GM18951 (cell line): ENCODE data around the gene IKBKE.
"Not testable (repeated sequence)": the region's sequence is repeated elsewhere in the genome, so short reads cannot be mapped to it uniquely, and the experiment has no call there.

Experiments used
- POLR2A ChIP-seq: IDR thresholded peaks from 4 replicates; pipeline ENCODE4 v1.6.1; 2011; ENCODE audit warnings: mild to moderate bottlenecking; ENCODE audit not compliant: insufficient read length, insufficient read depth; ENCODE audit errors: extremely low read depth
- in situ Hi-C: fragments of 300-500 bp; cut with MboI; formaldehyde crosslinking; loops from one replicate; pipeline ENCODE4 v1.12.0; 2022; ENCODE audit warnings: low sequenced_read_pairs, mixed read lengths, inconsistent platforms; ENCODE audit not compliant: unreplicated experiment

IKBKE gene

DNA sequence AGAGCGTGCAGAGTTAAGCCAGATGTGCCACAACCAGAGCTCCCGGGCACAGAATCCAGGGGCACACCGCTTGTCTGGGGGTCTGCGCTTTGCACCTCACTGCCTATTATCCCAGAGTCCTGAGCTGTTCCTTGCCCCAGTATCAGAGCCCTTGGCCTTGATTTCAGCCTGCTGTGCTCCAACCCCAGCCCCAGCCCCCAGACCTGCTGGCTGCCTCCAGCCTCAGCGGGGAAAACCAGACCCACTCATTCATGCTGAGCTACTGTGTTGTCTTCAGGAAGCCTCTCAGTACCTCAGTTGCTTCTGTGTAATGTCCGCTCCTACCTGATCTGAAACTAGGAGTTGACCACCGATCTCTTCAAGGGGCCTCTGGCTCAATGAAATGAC is 1.1 kb downstream of the IKBKE start:
- TF ChIP-seq POLR2A = no peak
- in situ Hi-C loops = no loop called here

DNA sequence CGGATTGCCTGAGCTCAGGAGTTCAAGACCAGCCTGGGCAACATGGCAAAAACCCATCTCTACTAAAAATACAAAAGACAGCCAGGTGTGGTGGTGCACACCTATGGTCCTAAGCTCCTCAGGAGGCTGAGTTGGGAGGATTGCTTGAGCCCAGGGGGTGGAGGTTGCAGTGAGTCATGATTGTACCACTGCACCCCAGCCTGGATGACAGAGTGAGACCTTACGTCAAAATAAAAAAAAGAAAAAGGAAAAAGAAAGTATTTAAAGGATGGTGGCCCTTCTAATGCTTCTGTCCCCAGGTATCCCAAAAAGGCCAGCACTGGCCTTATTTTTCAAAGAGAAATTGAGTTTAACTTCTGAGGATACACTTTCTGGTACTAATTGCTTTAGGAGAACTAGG is 1.7 kb downstream of the IKBKE start:
- in situ Hi-C loops = no loop called here
- no peak for TF ChIP-seq POLR2A

GRCh38 chr1:206472454-206472853 is 2.2 kb downstream of the IKBKE start:
- in situ Hi-C loops = no loop called here
- TF ChIP-seq POLR2A = no peak

DNA sequence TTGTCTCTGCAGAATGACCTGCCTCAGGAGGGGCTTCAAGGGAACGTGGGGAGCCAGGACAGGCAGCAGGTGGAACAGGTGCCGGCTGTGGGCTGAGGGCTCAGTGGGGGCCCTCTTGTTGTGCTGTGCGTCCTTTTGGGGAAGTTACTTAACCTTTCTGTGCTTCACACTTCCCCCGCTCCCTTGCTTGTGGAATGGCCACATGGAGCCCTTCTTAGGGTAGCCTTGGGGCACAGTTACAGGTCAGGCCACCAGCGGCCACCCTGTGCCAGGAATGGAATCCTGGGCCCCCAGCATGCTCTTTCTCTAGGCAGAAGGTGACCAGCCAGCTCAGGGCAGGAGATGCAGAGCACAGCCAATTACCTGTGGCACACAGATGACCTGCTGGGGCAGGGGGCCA is 2.6 kb downstream of the IKBKE start:
- no peak for TF ChIP-seq POLR2A
- in situ Hi-C loops = no loop called here

GRCh38 chr1:206476058-206476457 is 5.8 kb downstream of the IKBKE start:
- TF ChIP-seq POLR2A = no peak
- in situ Hi-C loops = no loop called here

GRCh38 chr1:206476591-206476990 is 6.3 kb downstream of the IKBKE start:
- in situ Hi-C loops = no loop called here
- TF ChIP-seq POLR2A = no peak

DNA sequence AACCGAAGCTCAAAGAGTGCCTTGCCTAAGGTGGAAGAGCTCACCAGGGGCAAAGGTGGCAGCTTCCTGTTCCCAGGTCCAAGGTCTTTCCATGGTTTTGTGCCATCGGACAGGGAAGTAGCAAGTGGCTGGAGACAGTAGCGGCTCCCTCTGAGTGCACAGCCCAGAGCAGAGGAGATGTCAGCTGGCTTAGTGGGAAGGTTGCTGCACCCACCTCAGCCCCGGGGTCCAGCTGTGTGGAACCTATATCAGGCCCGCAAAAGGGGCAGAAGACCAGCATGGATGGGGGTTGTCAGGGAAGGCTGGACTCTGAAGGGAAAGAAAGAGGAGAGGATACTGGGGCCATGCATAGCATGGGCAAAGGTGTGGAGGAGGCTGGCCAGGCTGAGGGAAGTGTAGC is 6.8 kb downstream of the IKBKE start:
- no peak for TF ChIP-seq POLR2A
- in situ Hi-C loops = no loop called here

- in situ Hi-C loops = no loop called here
Measured at GRCh38 chr1:206477581-206478380, 7.5 kb downstream of the IKBKE start.

GRCh38 chr1:206478746-206479145 is 8.5 kb downstream of the IKBKE start:
- no peak for TF ChIP-seq POLR2A
- in situ Hi-C loops = no loop called here

More at GRCh38 chr1:206477581-206478380, 7.5 kb downstream of the IKBKE start:
- no peak for TF ChIP-seq POLR2A

GRCh38 chr1:206479183-206480125 is 9.2 kb downstream of the IKBKE start:
- TF ChIP-seq POLR2A = no peak
- in situ Hi-C loops = no loop called here

DNA sequence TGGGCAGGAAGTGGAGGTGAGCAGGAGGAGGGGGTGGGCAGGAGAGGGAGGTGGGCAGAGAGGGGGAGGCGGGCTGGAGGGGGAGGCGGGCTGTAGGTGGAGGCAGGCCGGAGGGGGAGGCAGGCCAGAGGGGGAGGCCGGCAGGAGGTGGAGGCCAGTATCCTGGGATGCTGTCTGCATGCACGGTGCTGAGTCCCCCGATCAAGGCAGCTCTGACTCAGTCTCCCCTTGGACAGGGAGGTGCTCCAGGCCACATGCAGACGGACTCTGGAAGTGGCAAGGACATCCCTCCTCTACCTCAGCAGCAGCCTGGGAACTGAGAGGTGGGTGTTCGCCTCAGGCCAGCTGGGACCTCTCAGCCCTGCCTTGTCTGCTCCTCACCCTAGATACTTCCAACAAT is 9.9 kb downstream of the IKBKE start:
- TF ChIP-seq POLR2A = no peak
- in situ Hi-C loops = no loop called here

GRCh38 chr1:206482611-206483010 is 12.3 kb downstream of the IKBKE start:
- TF ChIP-seq POLR2A = no peak
- in situ Hi-C loops = no loop called here

DNA sequence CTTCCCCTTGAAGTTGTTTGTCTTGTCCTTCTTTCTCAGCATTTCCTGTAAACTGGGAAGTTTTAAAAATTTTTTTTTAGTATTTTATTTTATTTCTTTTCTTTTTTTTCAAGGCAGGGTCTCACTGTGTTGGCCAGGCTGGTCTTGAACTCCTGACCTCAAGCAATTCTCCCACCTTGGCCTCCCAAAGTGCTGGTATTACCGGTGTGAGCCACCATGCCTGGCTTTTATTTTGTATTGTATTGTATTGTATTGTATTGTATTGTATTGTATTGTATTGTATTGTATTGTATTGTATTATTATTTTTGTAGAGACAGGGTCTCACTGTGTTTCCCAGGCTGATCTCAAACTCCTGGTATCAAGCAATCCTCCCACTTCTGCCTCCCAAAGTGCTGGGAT is 13.6 kb downstream of the IKBKE start:
- in situ Hi-C loops = not testable (repeated sequence)

DNA sequence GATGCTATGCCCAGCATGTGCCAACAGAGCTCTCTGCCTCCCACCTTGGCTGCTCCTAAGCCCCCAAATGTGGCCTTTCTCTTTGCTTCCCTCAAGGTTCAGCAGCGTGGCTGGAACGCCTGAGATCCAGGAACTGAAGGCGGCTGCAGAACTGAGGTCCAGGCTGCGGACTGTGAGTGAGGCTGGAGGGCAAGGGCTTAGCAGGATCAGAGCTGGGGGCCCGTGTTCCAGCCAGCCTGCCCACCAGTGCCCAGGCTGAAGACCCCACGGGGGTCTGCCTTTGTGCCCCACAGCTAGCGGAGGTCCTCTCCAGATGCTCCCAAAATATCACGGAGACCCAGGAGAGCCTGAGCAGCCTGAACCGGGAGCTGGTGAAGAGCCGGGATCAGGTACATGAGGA is 14.6 kb downstream of the IKBKE start:
- no peak for TF ChIP-seq POLR2A
- in situ Hi-C loops = loop anchor here (5.0 kb wide), 1 partner anchor 97 kb away; no protein-coding TSS in a partner anchor
